ENCODE measurements around the gene KRT17. TPM values are rescaled to one million over a fixed set of nuclear protein-coding genes. Genes with fewer than 3 reads are reported as not detected.

KRT17 gene
- total and polyA plus RNA-seq, 9 of the 15 experiments (the other 6 are each of a cell fraction or from before 2014, with no cell fraction given) = 0.23 to 0.25 TPM; not detected in 7

DNA sequence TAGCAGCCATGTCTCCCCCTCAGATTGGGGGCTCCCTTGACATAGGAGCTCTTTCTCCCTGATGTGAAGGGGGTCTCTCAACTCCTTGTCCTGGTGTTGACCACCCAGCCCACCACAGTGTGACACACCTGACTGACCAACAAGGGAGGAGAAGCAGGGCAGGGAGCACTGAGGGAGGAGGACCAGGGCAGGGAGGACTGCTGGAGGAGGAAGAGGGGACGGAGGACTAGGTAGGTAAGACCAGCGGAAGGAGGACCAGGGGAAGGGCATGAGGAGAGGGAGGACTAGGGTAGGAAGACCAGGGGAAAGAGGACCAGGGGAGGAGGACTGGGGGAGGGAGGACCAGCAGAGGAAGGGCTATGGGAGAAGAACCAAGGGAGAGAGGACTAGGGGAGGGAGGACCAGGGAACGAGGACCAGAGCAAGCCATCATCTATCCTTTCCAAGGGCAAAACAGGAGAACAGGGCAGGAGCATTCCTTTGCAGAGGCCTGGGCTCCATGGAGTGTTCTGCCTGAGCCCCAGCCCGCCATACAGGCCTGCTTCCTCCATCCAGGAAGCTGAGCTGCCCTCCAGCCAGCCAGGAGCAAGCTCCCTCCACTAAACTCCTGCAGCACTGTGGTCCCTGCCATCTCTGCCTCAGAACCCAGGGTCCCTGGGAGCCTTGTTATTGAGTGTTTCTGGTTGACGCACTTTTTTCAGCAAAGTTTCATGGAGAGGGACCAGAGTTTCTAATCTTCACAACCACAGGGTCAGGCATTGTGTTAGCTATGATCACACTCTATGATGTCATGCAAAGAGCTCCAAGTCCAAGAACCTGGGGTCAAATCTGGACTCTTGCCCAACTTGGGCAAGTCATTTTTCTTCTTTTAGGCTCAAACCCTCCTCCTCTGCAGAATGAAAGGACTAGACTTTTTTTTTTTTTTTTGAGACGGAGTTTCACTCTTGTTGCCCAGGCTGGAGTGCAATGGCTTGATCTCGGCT lies 15.4 kb upstream of the KRT17 start:
- H2AFZ ChIP-seq (ENCODE audit: low read depth, low read length) = no peak overlapping the region
- no peaks in the 10 kb centered on the region for H3K79me2 ChIP-seq (ENCODE audit: control insufficient read depth, insufficient read depth, low read length)
- no peaks in the 10 kb centered on the region for H3K36me3 ChIP-seq (ENCODE audit: control insufficient read depth, insufficient read depth, low read length)
- no peaks in the 10 kb centered on the region for H3K9me3 ChIP-seq (replicated peaks; ENCODE audit: control insufficient read depth, insufficient read depth, low read depth, low read length)
- H3K4me2 ChIP-seq (ENCODE audit: insufficient read depth, low read length) = no peak overlapping the region
- no peak overlapping the region for H3K9ac ChIP-seq (ENCODE audit: insufficient read depth in 1 of 2, low read depth in 2 of 2, low read length in 2 of 2)
- no peak overlapping the region for H3K27ac ChIP-seq (ENCODE audit: extremely low read depth, low read depth, low read length)
- ATAC-seq (no peak), DNase-seq (ENCODE audit: extremely low read depth in 1 of 4, low spot score in 3 of 4) (no peak), FAIRE-seq (no peak)
- H4K20me1 ChIP-seq (replicated peaks; ENCODE audit: control insufficient read depth, insufficient read depth, low read length) = no peaks in the 10 kb centered on the region
- intact Hi-C loops (cut with micrococcal nuclease) = no loop called here
- peaks cover 0 to 12% of the 10 kb centered on the region in 2 experiments; a peak in 2 of 5 replicates for H3K27me3 ChIP-seq (ENCODE audit: control insufficient read depth in 2 of 2, insufficient read depth in 2 of 2, low read length in 2 of 2)
- CTCF ChIA-PET (ENCODE audit: low intra/inter-chr PET ratio) = no interaction called here
- no TSS peak for BruUV-seq (replicated peaks)
- H3K4me1 ChIP-seq (replicated peaks in 1 of 2; ENCODE audit: control insufficient read depth in 2 of 2, insufficient read depth in 2 of 2, low read length in 2 of 2) = peaks cover 0 to 14% of the 10 kb centered on the region in 2 experiments; a peak in 3 of 5 replicates
- POLR2A ChIA-PET = interaction anchor here (0.6 to 1.0 kb wide), 3 partner anchors 9 to 88 kb away, joined by 3 to 4 read pairs (median 4); no protein-coding TSS in a partner anchor
- H3K9me1 ChIP-seq (ENCODE audit: control insufficient read depth, insufficient read depth, low read length) = no peaks in the 10 kb centered on the region
- 0% methylated on average over 4 of the region's 7 CpGs for WGBS (ENCODE audit: insufficient coverage, low coverage, missing lambda C conversion rate)
- no peak overlapping the region for H3K4me3 ChIP-seq
- in situ Hi-C loops (cut with MboI) = loop anchor here (5.0 kb wide), 1 partner anchor 87 kb away; no protein-coding TSS in a partner anchor
- TF ChIP-seq, protein P1, sequence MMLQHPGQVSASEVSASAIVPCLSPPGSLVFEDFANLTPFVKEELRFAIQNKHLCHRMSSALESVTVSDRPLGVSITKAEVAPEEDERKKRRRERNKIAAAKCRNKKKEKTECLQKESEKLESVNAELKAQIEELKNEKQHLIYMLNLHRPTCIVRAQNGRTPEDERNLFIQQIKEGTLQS (IDR thresholded peaks at IDR 0.05) = peak; percentile 37; the same call in 1 of the 2 replicates
- TF ChIP-seq, protein P1 (CRISPR knock-in tag; conservative IDR thresholded peaks at IDR 0.05) = no peak
- TF ChIP-seq OTX1 (CRISPR knock-in tag; IDR thresholded peaks at IDR 0.05) (0 out of 2 replicates have a peak, but pooled peaks have one; percentile 4), TFAM (CRISPR knock-in tag; conservative IDR thresholded peaks at IDR 0.05) (no peak), MCM2 (IDR thresholded peaks at IDR 0.05; ENCODE audit: low read depth) (peak; percentile 24; the same call in 1 of the 2 replicates), PHB (CRISPR knock-in tag; IDR thresholded peaks at IDR 0.05) (no peak), ZNF347 (CRISPR knock-in tag; IDR thresholded peaks at IDR 0.05; ENCODE audit: low read depth) (no peak), ZNF174 (CRISPR knock-in tag; IDR thresholded peaks at IDR 0.05) (no peak), POLR3G (IDR thresholded peaks at IDR 0.05; ENCODE audit: extremely low read depth, insufficient read length, insufficient replicate concordance) (no peak), ZNF263 (CRISPR knock-in tag; IDR thresholded peaks at IDR 0.05; ENCODE audit: borderline replicate concordance) (peak; percentile 97), RBM17 (IDR thresholded peaks at IDR 0.05; ENCODE audit: borderline replicate concordance, low read depth, low read length) (no peak), ATF7 (IDR thresholded peaks at IDR 0.05) (peak; percentile 30; the same call in 1 of the 2 replicates)
- TF ChIP-seq, protein P2, sequence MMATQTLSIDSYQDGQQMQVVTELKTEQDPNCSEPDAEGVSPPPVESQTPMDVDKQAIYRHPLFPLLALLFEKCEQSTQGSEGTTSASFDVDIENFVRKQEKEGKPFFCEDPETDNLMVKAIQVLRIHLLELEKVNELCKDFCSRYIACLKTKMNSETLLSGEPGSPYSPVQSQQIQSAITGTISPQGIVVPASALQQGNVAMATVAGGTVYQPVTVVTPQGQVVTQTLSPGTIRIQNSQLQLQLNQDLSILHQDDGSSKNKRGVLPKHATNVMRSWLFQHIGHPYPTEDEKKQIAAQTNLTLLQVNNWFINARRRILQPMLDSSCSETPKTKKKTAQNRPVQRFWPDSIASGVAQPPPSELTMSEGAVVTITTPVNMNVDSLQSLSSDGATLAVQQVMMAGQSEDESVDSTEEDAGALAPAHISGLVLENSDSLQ (IDR thresholded peaks at IDR 0.05) = 0 out of 2 replicates have a peak, but pooled peaks have one; percentile 19
- TF ChIP-seq, protein P3, sequence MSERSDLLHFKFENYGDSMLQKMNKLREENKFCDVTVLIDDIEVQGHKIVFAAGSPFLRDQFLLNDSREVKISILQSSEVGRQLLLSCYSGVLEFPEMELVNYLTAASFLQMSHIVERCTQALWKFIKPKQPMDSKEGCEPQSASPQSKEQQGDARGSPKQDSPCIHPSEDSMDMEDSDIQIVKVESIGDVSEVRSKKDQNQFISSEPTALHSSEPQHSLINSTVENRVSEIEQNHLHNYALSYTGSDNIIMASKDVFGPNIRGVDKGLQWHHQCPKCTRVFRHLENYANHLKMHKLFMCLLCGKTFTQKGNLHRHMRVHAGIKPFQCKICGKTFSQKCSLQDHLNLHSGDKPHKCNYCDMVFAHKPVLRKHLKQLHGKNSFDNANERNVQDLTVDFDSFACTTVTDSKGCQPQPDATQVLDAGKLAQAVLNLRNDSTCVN (CRISPR knock-in tag; IDR thresholded peaks at IDR 0.05) = no peak
